Loucy (cell line): ENCODE results near the gene MBP.

Experiments used
- EZH2phosphoT487 ChIP-seq: fragments of 200-600 bp; IDR thresholded peaks from 2 replicates; pipeline ENCODE4 v1.6.1; 2018; ENCODE audit warnings: antibody characterized with exemption, mild to moderate bottlenecking, moderate library complexity, borderline replicate concordance
- TF ChIP-seq, protein P1 (sequence below): fragments of 200-600 bp; sonication (generic); conservative IDR thresholded peaks from 2 replicates; pipeline ENCODE4 v1.5.1; 2014; ENCODE audit warnings: mild to moderate bottlenecking, antibody characterized with exemption, low read length

DNA sequence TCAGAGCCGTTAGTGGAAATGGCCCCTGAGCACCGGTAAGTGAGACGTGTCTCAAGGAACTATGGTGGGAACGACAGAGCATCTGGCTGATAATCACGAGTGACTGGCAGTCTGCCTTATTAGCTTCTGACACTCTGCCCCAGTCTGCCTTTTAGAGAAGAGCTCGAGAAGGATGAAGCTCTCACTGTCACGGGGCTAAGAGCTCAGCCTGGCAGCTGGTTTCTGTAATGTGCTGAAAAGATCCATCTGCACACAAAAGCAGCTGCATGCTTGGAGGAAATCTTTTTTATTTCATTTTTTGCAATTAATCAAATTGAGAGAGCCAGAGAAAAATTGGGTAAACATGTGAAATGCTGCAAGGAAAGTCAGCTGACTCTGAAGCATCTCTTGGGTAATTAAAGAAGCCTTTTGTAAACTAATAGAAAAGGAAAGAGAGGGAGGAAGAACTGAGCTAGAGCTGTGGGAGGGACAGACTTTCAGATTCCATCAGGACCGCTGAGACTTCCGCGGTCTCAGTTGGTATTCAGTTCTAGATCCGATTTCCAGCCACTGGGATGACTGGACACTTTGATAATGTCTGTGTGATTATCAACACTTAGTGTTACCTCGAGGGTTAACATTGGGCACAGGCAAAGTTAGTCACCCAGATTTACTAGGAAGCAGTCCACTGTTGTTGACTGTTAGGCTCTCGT is 24.4 kb downstream of the MBP start:
- TF ChIP-seq, protein P1, sequence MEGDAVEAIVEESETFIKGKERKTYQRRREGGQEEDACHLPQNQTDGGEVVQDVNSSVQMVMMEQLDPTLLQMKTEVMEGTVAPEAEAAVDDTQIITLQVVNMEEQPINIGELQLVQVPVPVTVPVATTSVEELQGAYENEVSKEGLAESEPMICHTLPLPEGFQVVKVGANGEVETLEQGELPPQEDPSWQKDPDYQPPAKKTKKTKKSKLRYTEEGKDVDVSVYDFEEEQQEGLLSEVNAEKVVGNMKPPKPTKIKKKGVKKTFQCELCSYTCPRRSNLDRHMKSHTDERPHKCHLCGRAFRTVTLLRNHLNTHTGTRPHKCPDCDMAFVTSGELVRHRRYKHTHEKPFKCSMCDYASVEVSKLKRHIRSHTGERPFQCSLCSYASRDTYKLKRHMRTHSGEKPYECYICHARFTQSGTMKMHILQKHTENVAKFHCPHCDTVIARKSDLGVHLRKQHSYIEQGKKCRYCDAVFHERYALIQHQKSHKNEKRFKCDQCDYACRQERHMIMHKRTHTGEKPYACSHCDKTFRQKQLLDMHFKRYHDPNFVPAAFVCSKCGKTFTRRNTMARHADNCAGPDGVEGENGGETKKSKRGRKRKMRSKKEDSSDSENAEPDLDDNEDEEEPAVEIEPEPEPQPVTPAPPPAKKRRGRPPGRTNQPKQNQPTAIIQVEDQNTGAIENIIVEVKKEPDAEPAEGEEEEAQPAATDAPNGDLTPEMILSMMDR, result no peak
- TF ChIP-seq EZH2phosphoT487, result no peak
